ENCODE measurements around the gene OXA1L. TPM values are rescaled to one million over a fixed set of nuclear protein-coding genes. Genes with fewer than 3 reads are reported as not detected.
"Not testable (repeated sequence)": the region's sequence is repeated elsewhere in the genome, so short reads cannot be mapped to it uniquely, and the experiment has no call there.

The OXA1L gene
- total RNA-seq, 2 experiments from 2014 or later = 106 to 133 TPM

DNA sequence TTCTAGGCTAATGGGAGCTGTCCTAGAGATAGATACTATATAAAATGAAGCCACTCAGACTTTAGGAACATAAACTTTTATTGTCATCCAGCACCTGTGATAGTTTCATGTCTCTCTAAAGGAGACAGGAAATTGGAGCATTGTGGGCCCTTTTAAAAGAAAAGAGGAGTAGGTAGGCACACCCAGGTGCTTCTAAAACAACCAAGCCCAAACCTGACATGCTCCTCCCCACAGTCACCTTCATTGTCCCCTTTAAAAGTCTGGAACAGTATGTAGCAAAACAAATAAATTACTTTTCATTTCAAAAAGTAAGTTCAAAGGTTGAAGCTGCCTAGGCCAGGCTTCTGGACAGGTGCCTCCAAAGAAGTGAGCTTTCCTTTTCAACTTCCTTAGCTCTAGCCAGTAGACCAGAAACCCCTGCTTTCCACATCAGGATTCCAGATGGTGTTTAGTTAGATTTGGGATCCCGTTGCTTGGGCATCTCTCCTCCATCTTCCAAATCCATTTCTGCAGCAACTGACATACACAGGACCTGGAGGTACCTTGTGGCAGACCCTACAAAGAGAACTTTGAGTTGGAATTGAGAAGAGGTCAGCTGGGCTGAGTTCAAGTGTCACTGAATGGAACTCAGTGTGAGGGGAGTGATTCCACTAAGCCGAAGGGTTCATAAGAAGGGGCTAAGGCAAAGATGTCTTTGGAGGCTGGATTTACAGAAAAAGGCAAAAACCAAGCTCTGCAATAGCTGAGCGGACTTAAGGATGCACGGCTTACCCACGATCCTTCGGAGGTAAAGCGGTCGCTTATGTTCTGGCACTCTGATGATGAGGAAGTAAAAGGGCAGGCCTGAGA is 6.9 kb downstream of the OXA1L start:
- Mint-ChIP-seq H3K36me3 (peaks cover 47% of the 10 kb centered on the region), H3K9me3 (ENCODE audit: low read depth) (no peaks in the 10 kb centered on the region), H3K27me3 (no peaks in the 10 kb centered on the region), H3K27ac (no peak overlapping the region), H3K4me1 (peaks cover 9% of the 10 kb centered on the region), H3K4me3 (no peak overlapping the region)
- ATAC-seq (no peak), DNase-seq (no peak)
- CTCF ChIA-PET = interaction anchor here (1.2 kb wide), 1 partner anchor 43 kb away, joined by 3 read pairs; no protein-coding TSS in a partner anchor

DNA sequence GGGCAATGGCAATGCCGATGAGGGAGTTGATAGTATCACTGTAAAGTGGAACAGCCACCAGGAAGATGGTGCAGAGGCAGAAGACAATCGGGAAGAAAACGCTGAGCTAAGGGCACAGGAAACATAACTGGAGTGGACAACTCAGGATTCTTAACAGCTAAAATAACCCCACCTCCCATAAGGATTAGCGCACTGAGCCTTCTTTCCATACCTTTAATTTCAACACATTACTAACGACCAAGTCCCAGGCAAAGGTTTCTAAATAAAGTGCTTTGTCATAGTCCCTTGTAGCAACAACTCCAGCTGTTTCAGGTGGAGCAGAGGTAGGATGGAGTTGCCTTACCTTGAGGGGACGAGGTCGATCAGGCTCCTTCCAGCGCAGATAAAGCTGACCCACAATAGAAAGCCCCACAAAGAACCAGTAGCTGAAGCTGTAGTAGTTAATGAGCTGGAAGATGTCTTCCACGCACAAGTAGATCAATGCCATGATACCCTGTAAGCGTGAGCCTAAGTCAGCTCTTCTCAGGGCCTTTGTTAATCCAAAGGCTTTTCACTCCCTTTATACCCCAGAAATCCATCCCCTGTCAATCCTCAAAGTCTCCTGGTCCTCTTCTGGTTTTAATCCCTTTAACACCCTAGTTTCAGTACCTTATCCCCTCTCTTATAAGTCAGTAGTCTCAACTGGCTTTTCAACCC is 7.7 kb downstream of the OXA1L start:
- H3K27ac Mint-ChIP-seq = no peak overlapping the region
- DNase-seq (no peak), ATAC-seq (no peak)
- H3K4me1 Mint-ChIP-seq = peaks cover 4% of the 10 kb centered on the region
- CTCF ChIA-PET = interaction anchor here (1.2 kb wide), 1 partner anchor 43 kb away, joined by 3 read pairs; no protein-coding TSS in a partner anchor
- no peaks in the 10 kb centered on the region for H3K9me3 Mint-ChIP-seq (ENCODE audit: low read depth)
- H3K36me3 Mint-ChIP-seq = peaks cover 43% of the 10 kb centered on the region
- H3K27me3 Mint-ChIP-seq = no peaks in the 10 kb centered on the region
- H3K4me3 Mint-ChIP-seq = no peak overlapping the region

DNA sequence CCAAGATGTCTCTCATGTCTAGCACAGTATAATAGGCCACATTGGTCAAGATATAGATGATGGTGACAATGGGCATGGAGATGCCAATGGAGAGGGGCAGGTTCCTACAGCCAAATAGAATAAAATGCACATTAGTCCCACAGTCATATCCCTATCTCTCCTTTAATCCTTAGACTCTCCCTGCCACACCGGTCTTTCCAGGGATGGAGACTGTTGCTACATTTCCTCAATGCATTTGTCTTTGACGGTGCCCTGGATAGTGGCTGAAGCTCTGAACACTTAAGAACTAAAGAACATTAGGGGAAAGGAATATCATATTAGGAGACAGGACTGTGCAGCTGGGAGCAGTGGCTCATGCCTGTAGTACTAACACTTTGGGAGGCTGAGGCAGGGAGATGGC is 9.7 kb downstream of the OXA1L start:
- Mint-ChIP-seq H3K36me3 (peaks cover 22% of the 10 kb centered on the region), H3K9me3 (ENCODE audit: low read depth) (no peaks in the 10 kb centered on the region), H3K4me1 (peaks cover 1% of the 10 kb centered on the region), H3K27ac (no peak overlapping the region), H3K27me3 (no peaks in the 10 kb centered on the region), H3K4me3 (no peak overlapping the region)
- no peak for ATAC-seq
- CTCF ChIA-PET = no interaction called here
- DNase-seq = no peak

DNA sequence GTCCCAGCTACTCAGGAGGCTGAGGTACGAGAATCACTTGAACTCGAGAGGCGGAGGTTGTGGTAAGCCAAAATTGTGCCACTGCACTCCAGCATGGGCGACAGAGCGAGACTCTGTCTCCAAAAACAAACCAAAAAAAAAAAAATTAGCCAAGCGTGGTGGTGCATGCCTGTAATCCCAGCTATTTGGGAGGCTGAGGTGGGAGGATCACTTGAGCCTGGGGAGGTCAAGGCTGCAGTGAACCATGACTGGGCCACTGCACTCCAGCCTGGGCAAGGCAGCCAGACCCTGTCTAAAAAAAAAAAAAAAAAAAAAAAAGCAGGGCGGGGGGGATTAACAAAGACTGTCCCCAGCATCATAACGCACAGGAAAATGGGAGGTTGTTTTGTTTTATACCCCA is 10.4 kb downstream of the OXA1L start:
- DNase-seq; ATAC-seq; H3K27ac Mint-ChIP-seq; CTCF ChIA-PET; H3K9me3 Mint-ChIP-seq (ENCODE audit: low read depth); H3K27me3 Mint-ChIP-seq; H3K4me3 Mint-ChIP-seq; H3K4me1 Mint-ChIP-seq: not testable (repeated sequence)
- H3K36me3 Mint-ChIP-seq = peaks cover 16% of the 10 kb centered on the region

DNA sequence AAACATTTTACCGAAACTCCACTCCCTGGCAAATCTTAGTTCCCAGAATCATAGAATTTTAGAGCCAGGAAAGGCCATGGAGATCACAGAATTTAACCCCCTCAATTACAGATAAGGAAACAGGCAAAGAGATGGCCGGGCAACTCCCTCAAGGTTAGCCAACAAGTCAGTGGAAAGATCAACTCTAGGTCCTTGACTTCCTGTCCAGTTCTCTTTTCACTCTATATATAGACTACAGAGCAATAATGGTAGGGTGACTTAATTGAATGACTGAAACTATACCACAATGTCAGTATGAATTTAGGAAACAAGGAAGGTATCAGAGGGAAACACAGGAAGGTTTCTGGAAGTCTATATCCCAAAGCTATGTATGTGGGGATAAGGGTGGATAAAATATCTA is 11.6 kb downstream of the OXA1L start:
- no peak overlapping the region for H3K4me3 Mint-ChIP-seq
- peaks cover 12% of the 10 kb centered on the region for H3K36me3 Mint-ChIP-seq
- CTCF ChIA-PET = no interaction called here
- DNase-seq (no peak), ATAC-seq (no peak)
- H3K9me3 Mint-ChIP-seq (ENCODE audit: low read depth) = no peaks in the 10 kb centered on the region
- H3K4me1 Mint-ChIP-seq = no peaks in the 10 kb centered on the region
- H3K27ac Mint-ChIP-seq = no peak overlapping the region
- no peaks in the 10 kb centered on the region for H3K27me3 Mint-ChIP-seq

DNA sequence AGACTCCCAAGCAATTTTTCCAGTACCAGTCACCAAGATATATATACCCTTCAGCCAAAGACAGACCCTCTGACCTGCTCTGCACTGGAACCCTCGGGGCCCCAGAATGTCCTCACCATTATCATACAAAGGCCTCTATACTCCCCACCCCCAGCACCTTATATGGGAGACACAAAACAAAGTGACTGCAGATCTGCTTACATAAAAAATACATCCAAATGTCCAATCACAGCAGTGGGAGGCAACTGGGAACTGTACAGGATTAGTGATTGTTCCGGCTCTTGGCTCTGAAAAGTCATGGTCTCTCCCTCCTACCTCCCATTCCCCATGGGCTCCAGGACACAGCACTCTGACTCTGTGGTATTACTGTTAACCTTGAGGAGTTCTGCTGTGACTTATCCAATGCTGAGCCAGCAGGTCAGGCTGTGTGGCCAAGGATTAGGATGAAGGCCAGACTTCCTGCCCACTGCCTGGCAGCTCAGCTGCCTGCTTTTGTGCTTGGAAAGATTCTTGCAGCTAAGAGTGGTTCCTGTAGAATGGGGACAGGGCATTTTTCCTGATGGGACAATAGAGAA is 13.7 kb downstream of the OXA1L start:
- Mint-ChIP-seq H3K9me3 (ENCODE audit: low read depth) (no peaks in the 10 kb centered on the region), H3K36me3 (peaks cover 1% of the 10 kb centered on the region), H3K27me3 (no peaks in the 10 kb centered on the region), H3K27ac (no peak overlapping the region), H3K4me3 (no peak overlapping the region), H3K4me1 (no peaks in the 10 kb centered on the region)
- no peak for ATAC-seq
- no peak for DNase-seq
- CTCF ChIA-PET = no interaction called here

DNA sequence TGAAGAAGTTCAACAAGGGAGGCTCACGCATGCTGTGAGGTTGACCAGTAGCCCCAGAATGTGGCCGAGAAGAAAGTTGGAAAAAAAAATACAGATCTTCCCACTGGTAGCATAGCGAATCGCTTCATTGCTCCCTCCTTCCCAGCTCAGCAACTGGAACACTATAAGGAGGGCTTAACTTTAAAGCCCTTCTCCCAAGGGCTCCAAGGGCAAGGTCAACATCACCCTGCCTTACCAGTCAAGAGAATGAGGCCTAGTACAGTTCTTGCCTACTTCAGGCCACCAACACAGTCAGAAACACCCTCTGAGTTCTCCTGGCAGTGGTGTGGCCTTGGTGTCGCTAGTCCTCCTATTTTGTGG is 14.4 kb downstream of the OXA1L start:
- no peak overlapping the region for H3K4me3 Mint-ChIP-seq
- DNase-seq (no peak), ATAC-seq (no peak)
- no peaks in the 10 kb centered on the region for H3K36me3 Mint-ChIP-seq
- no peaks in the 10 kb centered on the region for H3K27me3 Mint-ChIP-seq
- H3K4me1 Mint-ChIP-seq = no peaks in the 10 kb centered on the region
- no peaks in the 10 kb centered on the region for H3K9me3 Mint-ChIP-seq (ENCODE audit: low read depth)
- no peak overlapping the region for H3K27ac Mint-ChIP-seq
- CTCF ChIA-PET = no interaction called here

DNA sequence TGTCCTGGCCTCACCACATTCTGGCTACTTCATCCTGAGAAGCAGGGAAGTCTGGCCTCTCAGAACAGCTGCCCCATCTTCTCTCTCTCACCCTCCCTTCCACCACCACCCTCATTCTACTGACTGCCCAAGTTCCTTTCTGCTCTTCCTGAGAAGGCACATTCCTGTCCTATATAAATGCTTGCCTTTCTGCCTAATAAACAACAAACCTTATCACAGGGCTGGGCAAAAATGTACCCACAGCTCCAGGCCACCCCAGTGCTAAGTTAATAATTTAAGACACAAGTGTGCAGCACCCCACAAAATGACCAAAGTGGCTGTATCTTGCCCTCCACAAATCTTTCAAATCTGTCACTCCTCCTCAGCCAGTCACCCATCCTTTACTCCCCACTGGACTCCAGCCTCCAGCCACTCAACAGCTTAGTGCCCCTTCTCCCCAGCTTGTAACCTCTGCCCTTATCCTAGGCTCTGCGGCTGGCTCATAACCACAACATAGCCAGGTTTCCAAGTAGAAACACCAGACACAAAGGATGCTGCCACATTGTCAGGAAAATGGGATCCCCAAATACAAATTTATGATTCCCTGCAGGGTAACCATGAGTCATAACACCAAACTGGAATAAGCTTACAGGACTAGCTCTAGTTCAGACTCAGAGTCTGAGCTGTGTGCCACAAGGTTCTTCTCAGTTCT is 15.0 kb downstream of the OXA1L start:
- H3K27me3 Mint-ChIP-seq = no peaks in the 10 kb centered on the region
- no peak overlapping the region for H3K4me3 Mint-ChIP-seq
- ATAC-seq (no peak), DNase-seq (no peak)
- CTCF ChIA-PET = no interaction called here
- no peaks in the 10 kb centered on the region for H3K9me3 Mint-ChIP-seq (ENCODE audit: low read depth)
- no peak overlapping the region for H3K27ac Mint-ChIP-seq
- no peaks in the 10 kb centered on the region for H3K4me1 Mint-ChIP-seq
- H3K36me3 Mint-ChIP-seq = no peaks in the 10 kb centered on the region

DNA sequence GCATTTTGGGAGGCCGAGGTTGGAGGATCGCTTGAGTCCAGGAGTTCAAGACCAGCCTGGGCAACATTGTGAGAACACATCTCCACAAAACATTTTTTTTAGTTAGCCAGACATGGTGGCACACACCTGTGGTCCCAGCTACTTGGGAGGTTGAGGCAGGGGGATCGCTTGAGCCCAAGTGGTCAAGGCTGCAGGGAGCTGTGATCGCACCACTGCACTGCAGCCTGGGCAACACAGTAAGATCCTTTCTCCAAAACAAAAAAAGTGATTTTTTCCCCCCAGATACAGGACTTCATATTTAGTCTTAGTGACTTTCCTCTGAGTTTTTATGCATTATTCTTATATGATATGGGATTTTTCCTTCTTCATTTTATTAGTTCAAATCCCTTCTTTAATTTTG is 20.2 kb downstream of the OXA1L start:
- Mint-ChIP-seq H3K4me1 (peaks cover 2% of the 10 kb centered on the region), H3K27me3 (peaks cover 3% of the 10 kb centered on the region), H3K36me3 (no peaks in the 10 kb centered on the region), H3K9me3 (ENCODE audit: low read depth) (no peaks in the 10 kb centered on the region), H3K4me3 (no peak overlapping the region), H3K27ac (no peak overlapping the region)
- DNase-seq (no peak), ATAC-seq (no peak)
- CTCF ChIA-PET = no interaction called here

DNA sequence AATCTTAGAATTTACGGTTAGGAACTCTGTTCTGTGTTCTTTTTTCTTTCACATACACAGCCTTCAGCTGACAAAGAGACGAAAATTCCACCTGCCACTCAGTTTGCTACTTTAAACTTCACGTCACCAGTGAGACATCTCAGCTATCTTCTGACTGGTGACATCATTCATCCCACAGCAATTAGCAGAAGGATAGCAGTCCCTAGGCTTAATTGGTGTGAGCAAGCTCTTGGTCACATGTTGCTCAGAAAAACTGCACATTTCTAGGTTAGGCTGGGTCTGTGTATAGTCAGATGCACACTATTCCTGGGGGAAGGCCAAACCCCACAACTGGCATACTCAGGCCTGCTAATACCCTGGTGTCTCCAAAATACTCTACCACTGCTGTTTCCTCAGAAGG is 24.8 kb downstream of the OXA1L start:
- H3K4me1 Mint-ChIP-seq = peaks cover 2% of the 10 kb centered on the region
- H3K27ac Mint-ChIP-seq = no peak overlapping the region
- H3K9me3 Mint-ChIP-seq (ENCODE audit: low read depth) = no peaks in the 10 kb centered on the region
- no peak for DNase-seq
- H3K36me3 Mint-ChIP-seq = no peaks in the 10 kb centered on the region
- no peak overlapping the region for H3K4me3 Mint-ChIP-seq
- CTCF ChIA-PET = interaction anchor here (0.6 kb wide), 1 partner anchor 33 kb away, joined by 3 read pairs; no protein-coding TSS in a partner anchor
- peaks cover 16% of the 10 kb centered on the region for H3K27me3 Mint-ChIP-seq
- ATAC-seq = no peak

DNA sequence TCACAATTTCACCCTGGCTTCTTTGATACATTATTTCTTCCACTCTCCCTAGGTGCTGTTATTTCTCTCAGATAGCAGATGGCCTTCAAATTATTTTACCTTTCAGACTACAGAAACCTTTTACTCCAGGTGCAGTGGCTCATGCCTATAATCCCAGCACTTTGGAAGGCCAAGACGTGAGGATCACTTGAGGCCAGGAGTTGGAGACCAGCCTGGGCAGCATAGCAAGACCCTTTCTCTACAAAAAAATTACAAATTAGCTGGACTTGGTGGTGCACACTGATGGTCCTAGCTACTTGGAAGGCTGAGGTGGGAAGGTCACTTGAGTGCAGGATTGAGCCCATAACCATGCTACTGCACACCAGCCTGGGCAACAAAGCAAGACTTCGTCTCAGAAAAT is 25.7 kb downstream of the OXA1L start:
- Mint-ChIP-seq H3K36me3 (no peaks in the 10 kb centered on the region), H3K27ac (no peak overlapping the region), H3K9me3 (ENCODE audit: low read depth) (no peaks in the 10 kb centered on the region), H3K4me3 (no peak overlapping the region), H3K27me3 (peaks cover 20% of the 10 kb centered on the region), H3K4me1 (peaks cover 2% of the 10 kb centered on the region)
- DNase-seq = no peak
- CTCF ChIA-PET = interaction anchor here (0.8 kb wide), 1 partner anchor 11 kb away, joined by 3 read pairs; no protein-coding TSS in a partner anchor
- no peak for ATAC-seq

DNA sequence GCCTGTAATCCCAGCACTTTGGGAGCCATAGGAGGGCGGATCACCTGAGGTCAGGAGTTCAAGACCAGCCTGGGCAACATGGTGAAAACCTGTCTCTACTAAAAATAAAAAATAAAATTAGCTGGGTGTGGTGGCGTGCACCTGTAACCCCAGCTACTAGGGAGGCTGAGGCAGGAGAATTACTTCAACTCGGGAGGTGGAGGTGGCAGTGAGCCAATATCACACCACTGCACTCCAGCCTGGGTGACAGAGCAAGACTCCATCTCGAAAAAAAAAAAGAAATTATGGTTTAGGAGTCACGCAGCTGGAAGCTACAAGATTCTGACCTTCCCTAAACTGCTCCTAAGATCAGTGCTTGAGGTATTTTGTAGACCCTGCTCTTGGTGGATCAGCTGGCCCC is 27.1 kb downstream of the OXA1L start:
- ATAC-seq; H3K36me3 Mint-ChIP-seq; CTCF ChIA-PET; H3K4me1 Mint-ChIP-seq; H3K9me3 Mint-ChIP-seq (ENCODE audit: low read depth); H3K4me3 Mint-ChIP-seq; DNase-seq; H3K27ac Mint-ChIP-seq: not testable (repeated sequence)
- H3K27me3 Mint-ChIP-seq = peaks cover 31% of the 10 kb centered on the region

DNA sequence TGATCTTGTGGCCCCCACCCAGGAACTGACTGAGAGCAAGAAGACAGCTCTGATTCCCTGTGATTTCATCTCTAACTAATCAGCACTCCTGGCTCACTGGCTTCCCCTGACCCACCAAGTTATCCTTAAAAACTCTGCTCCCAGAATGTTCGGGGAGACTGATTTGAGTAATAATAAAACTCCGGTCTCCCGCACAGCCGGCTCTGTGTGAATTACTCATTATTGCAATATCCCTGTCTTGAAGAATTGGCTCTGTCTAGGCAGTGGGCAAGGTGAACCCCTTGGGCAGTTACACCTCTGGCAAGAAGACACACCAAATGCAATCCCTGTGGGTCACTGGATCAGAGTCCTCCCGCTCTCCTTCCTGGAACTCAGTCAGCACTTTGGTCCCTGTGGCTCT is 27.5 kb downstream of the OXA1L start:
- Mint-ChIP-seq H3K4me1 (peaks cover 2% of the 10 kb centered on the region), H3K4me3 (no peak overlapping the region), H3K27me3 (peaks cover 35% of the 10 kb centered on the region), H3K27ac (no peak overlapping the region), H3K9me3 (ENCODE audit: low read depth) (no peaks in the 10 kb centered on the region), H3K36me3 (no peaks in the 10 kb centered on the region)
- CTCF ChIA-PET = no interaction called here
- DNase-seq = no peak
- ATAC-seq = no peak

Measured in activated CD8-positive, alpha-beta memory T cell treated with anti-CD3 and anti-CD28 coated beads, Interleukin-2, amount 10 ng/mL, durations not matched to agents 7 days and 5 days (primary cell).